Kidney (tissue), 14 donors: Measurements from ENCODE around the gene ANKFY1. TPM values are rescaled to one million over a fixed set of nuclear protein-coding genes. Genes with fewer than 3 reads are reported as not detected.

Experiments
- DNase-seq, 5 donors: peaks; one replicate each; pipeline ENCODE4 v3.0.0-alpha.2; 2013 to 2020
- FAIRE-seq: peaks from 2 replicates; lab custom pipeline; 2012; peaks lifted over from hg19 to GRCh38; lab: Jason Lieb, UNC
- H3K27ac ChIP-seq, 2 donors: one replicate each; pipeline ENCODE4 v1.7.0; 2013; ENCODE audit warnings: low read depth in 2 of 2, low read length in 2 of 2, inconsistent platforms in 1 of 2
- H3K27me3 ChIP-seq: one replicate; pipeline ENCODE4 v1.7.1; 2013; ENCODE audit warnings: low read length, inconsistent platforms; ENCODE audit not compliant: control insufficient read depth, insufficient read depth
- H3K36me3 ChIP-seq, 3 donors: one replicate each; pipeline versions ENCODE4 v1.7.0 to v1.7.1; 2013; ENCODE audit warnings: low read length in 3 of 3, control low read depth in 1 of 3, inconsistent platforms in 1 of 3; ENCODE audit not compliant: insufficient read depth in 3 of 3, control insufficient read depth in 2 of 3
- H3K4me1 ChIP-seq, 3 donors: one replicate each; pipeline versions ENCODE4 v1.7.0 to v1.7.1; 2013; ENCODE audit warnings: low read length in 3 of 3, inconsistent platforms in 1 of 3, low read depth in 1 of 3; ENCODE audit not compliant: control insufficient read depth in 2 of 3, insufficient read depth in 2 of 3
- H3K4me3 ChIP-seq, 3 donors: one replicate each; pipeline versions ENCODE4 v1.7.0 to v1.8.1; 2013; ENCODE audit warnings: low read length in 3 of 3, control low read depth in 1 of 3, inconsistent platforms in 1 of 3
- H3K9ac ChIP-seq, 3 donors: one replicate each; pipeline versions ENCODE4 v1.7.0 to v1.7.1; 2013; ENCODE audit warnings: low read length in 3 of 3, control low read depth in 1 of 3, inconsistent platforms in 1 of 3
- H3K9me3 ChIP-seq, 3 donors: one replicate each; pipeline versions ENCODE4 v1.7.0 to v1.7.1; 2013; ENCODE audit warnings: low read length in 3 of 3, control low read depth in 1 of 3, inconsistent platforms in 1 of 3; ENCODE audit not compliant: control insufficient read depth in 2 of 3, insufficient read depth in 1 of 3
- intact Hi-C: fragments of 100-400 bp; cut with DNase I; formaldehyde crosslinking; loops from one replicate; pipeline ENCODE4 v1.11.1; 2022
- polyA plus RNA-seq: library from polyadenylated mRNA; stranded (reverse); fragments of 350-450 nt; fragmentation: Illumina TruSeq; extraction: RNeasy Lipid Tissue Mini Kit (QIAGEN cat#74804); gene quantifications from one replicate; pipeline ENCODE4 v1.2.3, GENCODE V29; 2014; ENCODE audit warnings: low read depth, low replicate concordance; ENCODE audit not compliant: insufficient read depth
- total RNA-seq: library from RNA; stranded (reverse); fragmentation: NEBNext Ultra II Directional; extraction: Animal tissue kit (Norgen Biotek cat#: 25700); gene quantifications from one replicate; pipeline ENCODE4 v1.2.1, GENCODE V29; 2021
- TF ChIP-seq, protein P1 (sequence below): IDR thresholded peaks from 3 replicates; pipeline ENCODE4 v1.5.1; 2012; ENCODE audit warnings: mild to moderate bottlenecking, moderate library complexity, borderline replicate concordance; ENCODE audit not compliant: insufficient read depth; ENCODE audit errors: extremely low read depth
- donor health status: control.
- donor health status: control.
- donor health status: control.
- donor health status: control.
- donor health status: control.
- donor health status: DM: yes; HTN: yes; CAD: no.
- donor health status: Normal renal cell carcinoma (clear cell type).

Gene ANKFY1
- total and polyA plus RNA-seq, 2 donors from 2014 or later: 10.9 to 61.7 TPM

DNA sequence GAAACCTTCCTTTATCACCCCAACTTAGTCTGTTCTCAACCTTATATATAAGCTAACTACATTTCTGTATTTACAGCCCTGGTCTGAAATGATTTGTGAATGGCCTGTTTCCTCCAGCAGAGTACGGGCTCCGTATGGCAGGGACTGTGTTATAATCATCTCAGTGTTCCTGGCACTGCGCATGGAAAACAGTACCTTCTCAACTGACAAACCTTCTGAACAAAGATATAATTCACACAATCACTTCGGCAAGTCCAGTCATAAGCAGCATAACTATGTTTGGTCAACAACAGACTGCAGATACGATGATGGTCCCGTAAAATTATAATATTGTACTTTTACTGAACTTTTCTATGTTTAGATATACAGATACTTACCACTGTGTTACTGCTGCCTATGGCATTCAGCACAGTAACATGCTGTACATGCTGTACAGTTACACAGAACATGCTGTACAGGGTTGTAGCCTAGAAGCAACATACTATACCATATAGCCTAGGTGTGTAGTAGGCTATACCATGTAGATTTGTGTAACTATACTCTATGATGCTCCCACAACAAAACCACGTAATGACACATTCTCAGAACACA is 30.0 kb downstream of the ANKFY1 start:
- Histone ChIP-seq H3K36me3 (peaks cover 0 to 10% (median 0%) of the 10 kb centered on the region in 3 donors), H3K27ac (no peak overlapping the region), H3K27me3 (no peaks in the 10 kb centered on the region), H3K4me1 (peaks cover 0 to 6% (median 0%) of the 10 kb centered on the region in 3 donors), H3K9ac (no peak overlapping the region), H3K4me3 (no peak overlapping the region), H3K9me3 (no peaks in the 10 kb centered on the region)
- TF ChIP-seq, protein P1, sequence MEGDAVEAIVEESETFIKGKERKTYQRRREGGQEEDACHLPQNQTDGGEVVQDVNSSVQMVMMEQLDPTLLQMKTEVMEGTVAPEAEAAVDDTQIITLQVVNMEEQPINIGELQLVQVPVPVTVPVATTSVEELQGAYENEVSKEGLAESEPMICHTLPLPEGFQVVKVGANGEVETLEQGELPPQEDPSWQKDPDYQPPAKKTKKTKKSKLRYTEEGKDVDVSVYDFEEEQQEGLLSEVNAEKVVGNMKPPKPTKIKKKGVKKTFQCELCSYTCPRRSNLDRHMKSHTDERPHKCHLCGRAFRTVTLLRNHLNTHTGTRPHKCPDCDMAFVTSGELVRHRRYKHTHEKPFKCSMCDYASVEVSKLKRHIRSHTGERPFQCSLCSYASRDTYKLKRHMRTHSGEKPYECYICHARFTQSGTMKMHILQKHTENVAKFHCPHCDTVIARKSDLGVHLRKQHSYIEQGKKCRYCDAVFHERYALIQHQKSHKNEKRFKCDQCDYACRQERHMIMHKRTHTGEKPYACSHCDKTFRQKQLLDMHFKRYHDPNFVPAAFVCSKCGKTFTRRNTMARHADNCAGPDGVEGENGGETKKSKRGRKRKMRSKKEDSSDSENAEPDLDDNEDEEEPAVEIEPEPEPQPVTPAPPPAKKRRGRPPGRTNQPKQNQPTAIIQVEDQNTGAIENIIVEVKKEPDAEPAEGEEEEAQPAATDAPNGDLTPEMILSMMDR: no peak
- intact Hi-C loops: no loop called here
- no peak for FAIRE-seq
- no peak for DNase-seq

DNA sequence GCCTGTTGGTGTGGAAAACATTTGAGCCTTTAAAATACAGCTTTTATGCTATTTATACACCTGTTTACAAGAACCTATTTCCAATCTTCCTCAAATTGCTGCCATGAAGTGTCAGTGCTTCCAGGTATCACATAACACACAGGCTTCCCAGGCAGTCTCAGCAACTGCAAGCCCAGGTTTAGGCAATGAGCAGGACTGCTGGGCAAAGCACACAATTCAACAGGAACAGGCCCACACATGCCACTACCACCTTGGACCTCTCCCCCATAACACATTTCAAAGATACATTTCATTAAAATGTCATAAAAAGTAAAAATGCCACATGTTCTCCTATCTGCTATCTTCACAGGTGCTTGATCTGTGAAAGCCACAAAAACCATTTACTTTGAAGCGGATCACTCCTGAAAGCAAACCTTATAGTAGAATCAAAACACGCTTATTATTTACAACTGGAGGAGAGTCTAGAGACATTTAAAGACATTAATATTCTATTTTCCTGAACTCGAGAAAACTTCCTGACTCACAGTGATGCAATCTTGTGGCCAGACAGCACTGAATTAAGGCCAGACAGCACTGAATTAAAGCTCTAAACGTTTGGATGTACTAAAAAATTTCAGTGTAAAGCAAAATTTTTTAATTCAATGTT is 31.5 kb downstream of the ANKFY1 start:
- Histone ChIP-seq H3K27ac (no peak overlapping the region), H3K4me1 (peaks cover 0 to 6% (median 0%) of the 10 kb centered on the region in 3 donors), H3K36me3 (peaks cover 0 to 10% (median 0%) of the 10 kb centered on the region in 3 donors), H3K27me3 (no peaks in the 10 kb centered on the region), H3K9me3 (no peaks in the 10 kb centered on the region), H3K4me3 (no peak overlapping the region), H3K9ac (no peak overlapping the region)
- intact Hi-C loops: no loop called here
- DNase-seq (no peak), FAIRE-seq (no peak)
- TF ChIP-seq, protein P1: no peak

DNA sequence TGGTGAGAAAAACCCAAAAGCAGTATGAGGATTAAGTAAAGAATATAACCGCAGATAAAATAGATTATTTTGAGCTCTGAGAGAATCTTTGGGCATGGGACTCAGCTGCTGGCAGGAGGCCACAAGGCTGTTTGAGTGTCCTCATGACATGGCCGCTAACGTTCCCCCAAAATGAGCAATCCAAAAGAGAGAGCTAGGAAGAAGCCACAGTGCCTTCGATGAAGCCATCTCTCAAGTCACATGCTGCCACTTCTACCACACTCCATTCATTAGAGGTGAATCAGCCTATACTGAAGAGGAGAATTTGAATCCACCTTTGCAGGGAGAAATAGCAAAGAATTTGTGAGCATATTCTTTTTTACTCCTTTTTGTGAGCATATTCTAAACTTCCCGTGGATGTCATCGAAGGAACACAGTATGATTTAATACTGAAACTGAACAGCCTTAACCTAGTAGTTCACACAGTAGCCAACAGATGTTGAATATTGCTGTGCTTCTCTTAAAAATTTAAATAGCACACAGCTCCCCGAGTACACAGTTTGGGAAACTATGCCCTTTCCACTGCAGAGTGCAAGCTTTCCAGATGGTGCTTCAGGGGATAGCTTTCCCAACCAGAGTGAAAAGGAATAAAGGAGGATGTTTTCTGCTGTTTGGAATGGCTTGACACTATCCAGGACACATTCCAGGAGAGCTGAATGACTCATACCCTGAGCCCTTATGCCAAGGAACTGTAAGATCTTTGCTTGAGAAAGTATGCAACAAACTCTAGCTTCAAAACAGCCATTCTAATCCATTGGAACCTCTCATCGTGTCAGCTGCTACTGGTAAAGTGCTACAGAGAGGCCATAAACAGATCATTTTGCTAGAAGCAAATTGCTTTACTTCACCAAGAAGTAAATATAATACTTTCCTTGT is 33.9 kb downstream of the ANKFY1 start:
- intact Hi-C loops: no loop called here
- Histone ChIP-seq H3K9ac (peak overlapping the region in 1 of 3 donors; percentile 8), H3K36me3 (peaks cover 0 to 10% (median 0%) of the 10 kb centered on the region in 3 donors), H3K27me3 (no peaks in the 10 kb centered on the region), H3K27ac (peak overlapping the region in 1 of 2 donors; percentile 34), H3K9me3 (no peaks in the 10 kb centered on the region), H3K4me1 (peaks cover 0 to 6% (median 0%) of the 10 kb centered on the region in 3 donors), H3K4me3 (no peak overlapping the region)
- TF ChIP-seq, protein P1: no peak
- FAIRE-seq: no peak
- DNase-seq: peak in 1 of 5 donors; percentile 12
